OCI-LY3 (cell line): ENCODE results near the gene HCFC2.

Source experiments
- CTCF ChIP-seq: fragments of 200-600, 300-600 bp; sonication (generic); IDR thresholded peaks from 2 replicates; pipeline ENCODE4 v1.5.1; 2014; ENCODE audit warnings: antibody characterized with exemption, low read length, low read depth
- EZH2phosphoT487 ChIP-seq: fragments of 200-600 bp; shearing (Covaris generic); IDR thresholded peaks from 2 replicates; pipeline ENCODE4 v1.6.1; 2018; ENCODE audit warnings: antibody characterized with exemption, mixed run types, low read depth

- no peak for TF ChIP-seq CTCF
- no peak for TF ChIP-seq EZH2phosphoT487
Measured at GRCh38 chr12:104058802-104059201, 5.5 kb upstream of the HCFC2 start.
